Testis (tissue), 3 donors: ENCODE data around the gene SNX19. TPM values are rescaled to one million over a fixed set of nuclear protein-coding genes. Genes with fewer than 3 reads are reported as not detected.

Experiments
- DNase-seq: peaks from one replicate; pipeline ENCODE4 v3.0.0-alpha.2; 2019
- H3K27ac ChIP-seq, 2 donors: fragments of 200-600 bp; sonication (generic); one replicate each; pipeline ENCODE4 v1.5.1; 2019
- H3K27me3 ChIP-seq: fragments of 200-600 bp; sonication (generic); one replicate; pipeline ENCODE4 v1.5.1; 2019
- H3K36me3 ChIP-seq: fragments of 200-600 bp; sonication (generic); one replicate; pipeline ENCODE4 v1.5.1; 2017; ENCODE audit warnings: low read depth; ENCODE audit errors: missing control alignments
- H3K4me1 ChIP-seq: fragments of 200-600 bp; sonication (generic); one replicate; pipeline ENCODE4 v1.5.1; 2019
- H3K4me3 ChIP-seq, 2 donors: fragments of 200-600 bp; sonication (generic); one replicate each; pipeline ENCODE4 v1.5.1; 2017 to 2019
- H3K9me3 ChIP-seq: fragments of 200-600 bp; sonication (generic); one replicate; pipeline ENCODE4 v1.5.1; 2017
- POLR2A ChIP-seq: fragments of 450-650 bp; IDR thresholded peaks from one replicate; pipeline ENCODE4 v1.6.1; 2017; ENCODE audit warnings: antibody characterized with exemption, mild to moderate bottlenecking, moderate library complexity
- WGBS, 2 donors: methylation state at CpG; one replicate each; pipeline ENCODE4 v1.1.5; 2018; 5-methylcytosine and 5-hydroxymethylcytosine counted together
- intact Hi-C: fragments of 100-400 bp; cut with DNase I; formaldehyde crosslinking; loops from one replicate; pipeline ENCODE4 v1.15.1; 2023; ENCODE audit warnings: low total_unique reads
- polyA plus RNA-seq: library from polyadenylated mRNA; stranded (reverse); fragments of 350-450 nt; fragmentation: Illumina TruSeq; extraction: RNeasy Lipid Tissue Mini Kit (QIAGEN cat#74804); gene quantifications from one replicate; pipeline ENCODE4 v1.2.3, GENCODE V29; 2014; ENCODE audit warnings: low read depth, low replicate concordance; ENCODE audit not compliant: insufficient read depth
- total RNA-seq, 2 donors: library from RNA; depleted of rRNA; stranded (reverse); fragments of >200 nt; gene quantifications; one replicate each; pipeline ENCODE4 v1.2.3, GENCODE V29; 2016
- TF ChIP-seq, protein P1 (sequence below), 3 experiments: fragments of 450-650 bp in 2 of 3; fragments of 200-600 bp in 1 of 3; sonication (generic) in 1 of 3; IDR thresholded peaks; one replicate each; pipeline ENCODE4 v1.5.1; 2016 to 2019; ENCODE audit warnings: antibody characterized with exemption in 3 of 3, mild to moderate bottlenecking in 2 of 3, moderate library complexity in 1 of 3

Gene SNX19
- total and polyA plus RNA-seq, 3 donors from 2014 or later, result 131 to 153 (median 144) TPM

GRCh38 chr11:130868086-130868710 is 48.1 kb downstream of the SNX19 start:
- no peak for DNase-seq
- 82 to 83% methylated on average over 8 of the region's 8 CpGs for WGBS, 2 donors
- Histone ChIP-seq H3K27ac (no peak overlapping the region), H3K36me3 (no peaks in the 10 kb centered on the region), H3K9me3 (no peaks in the 10 kb centered on the region), H3K4me1 (no peaks in the 10 kb centered on the region), H3K27me3 (no peaks in the 10 kb centered on the region), H3K4me3 (no peak overlapping the region)
- TF ChIP-seq, protein P1, sequence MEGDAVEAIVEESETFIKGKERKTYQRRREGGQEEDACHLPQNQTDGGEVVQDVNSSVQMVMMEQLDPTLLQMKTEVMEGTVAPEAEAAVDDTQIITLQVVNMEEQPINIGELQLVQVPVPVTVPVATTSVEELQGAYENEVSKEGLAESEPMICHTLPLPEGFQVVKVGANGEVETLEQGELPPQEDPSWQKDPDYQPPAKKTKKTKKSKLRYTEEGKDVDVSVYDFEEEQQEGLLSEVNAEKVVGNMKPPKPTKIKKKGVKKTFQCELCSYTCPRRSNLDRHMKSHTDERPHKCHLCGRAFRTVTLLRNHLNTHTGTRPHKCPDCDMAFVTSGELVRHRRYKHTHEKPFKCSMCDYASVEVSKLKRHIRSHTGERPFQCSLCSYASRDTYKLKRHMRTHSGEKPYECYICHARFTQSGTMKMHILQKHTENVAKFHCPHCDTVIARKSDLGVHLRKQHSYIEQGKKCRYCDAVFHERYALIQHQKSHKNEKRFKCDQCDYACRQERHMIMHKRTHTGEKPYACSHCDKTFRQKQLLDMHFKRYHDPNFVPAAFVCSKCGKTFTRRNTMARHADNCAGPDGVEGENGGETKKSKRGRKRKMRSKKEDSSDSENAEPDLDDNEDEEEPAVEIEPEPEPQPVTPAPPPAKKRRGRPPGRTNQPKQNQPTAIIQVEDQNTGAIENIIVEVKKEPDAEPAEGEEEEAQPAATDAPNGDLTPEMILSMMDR (IDR thresholded peaks at IDR 0.05), result no peak
- TF ChIP-seq POLR2A, result no peak
- intact Hi-C loops, result no loop called here

DNA sequence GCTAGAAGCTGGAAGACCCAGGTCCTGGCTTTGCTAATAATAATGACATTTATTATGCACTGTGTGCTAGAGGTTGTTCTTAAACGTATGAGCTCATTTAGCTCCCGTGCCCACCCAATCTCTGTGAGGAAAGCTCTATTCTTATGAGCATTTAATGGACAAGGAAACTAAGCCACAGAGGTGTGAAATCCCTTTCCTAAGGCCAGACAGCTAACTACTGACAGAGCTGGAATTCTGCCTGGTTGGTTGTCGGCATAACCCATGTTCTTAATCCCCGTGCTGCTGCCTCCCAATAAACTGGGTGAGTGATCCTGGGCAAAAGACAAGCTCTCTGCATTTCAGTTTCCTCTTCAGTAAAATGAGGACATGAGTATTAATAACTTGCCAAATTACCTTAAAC is 49.4 kb downstream of the SNX19 start:
- no peaks in the 10 kb centered on the region for H3K4me1 ChIP-seq
- no peaks in the 10 kb centered on the region for H3K27me3 ChIP-seq
- intact Hi-C loops, result no loop called here
- H3K4me3 ChIP-seq, result no peak overlapping the region
- no peaks in the 10 kb centered on the region for H3K9me3 ChIP-seq
- H3K36me3 ChIP-seq, result no peaks in the 10 kb centered on the region
- TF ChIP-seq POLR2A, result no peak
- DNase-seq, result no peak
- WGBS, 2 donors, result 80 to 89% methylated on average over 4 of the region's 4 CpGs
- no peak overlapping the region for H3K27ac ChIP-seq

DNA sequence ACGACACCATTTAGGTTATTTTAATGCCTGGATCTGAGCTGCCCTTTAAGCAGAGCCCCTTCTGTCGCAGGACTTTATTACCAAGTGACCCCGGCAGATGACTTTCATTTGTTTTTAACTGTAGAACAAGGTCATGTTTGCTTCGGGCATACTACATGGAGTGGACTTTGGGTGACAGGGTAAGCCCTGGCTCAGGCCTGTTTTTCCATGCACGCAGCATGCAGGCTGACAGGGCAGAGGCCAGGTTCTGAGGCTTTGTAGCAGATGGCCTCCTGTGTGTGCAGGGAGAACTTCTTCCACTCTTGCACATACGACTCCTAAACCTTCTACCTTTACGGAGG is 50.5 kb downstream of the SNX19 start:
- intact Hi-C loops, result no loop called here
- Histone ChIP-seq H3K4me3 (no peak overlapping the region), H3K27me3 (no peaks in the 10 kb centered on the region), H3K4me1 (no peaks in the 10 kb centered on the region), H3K27ac (no peak overlapping the region), H3K36me3 (no peaks in the 10 kb centered on the region), H3K9me3 (no peaks in the 10 kb centered on the region)
- WGBS, 2 donors, result 87% methylated on average over 7 of the region's 7 CpGs
- no peak for DNase-seq
- TF ChIP-seq, protein P1 (IDR thresholded peaks at IDR 0.05), result no peak
- TF ChIP-seq POLR2A, result no peak

DNA sequence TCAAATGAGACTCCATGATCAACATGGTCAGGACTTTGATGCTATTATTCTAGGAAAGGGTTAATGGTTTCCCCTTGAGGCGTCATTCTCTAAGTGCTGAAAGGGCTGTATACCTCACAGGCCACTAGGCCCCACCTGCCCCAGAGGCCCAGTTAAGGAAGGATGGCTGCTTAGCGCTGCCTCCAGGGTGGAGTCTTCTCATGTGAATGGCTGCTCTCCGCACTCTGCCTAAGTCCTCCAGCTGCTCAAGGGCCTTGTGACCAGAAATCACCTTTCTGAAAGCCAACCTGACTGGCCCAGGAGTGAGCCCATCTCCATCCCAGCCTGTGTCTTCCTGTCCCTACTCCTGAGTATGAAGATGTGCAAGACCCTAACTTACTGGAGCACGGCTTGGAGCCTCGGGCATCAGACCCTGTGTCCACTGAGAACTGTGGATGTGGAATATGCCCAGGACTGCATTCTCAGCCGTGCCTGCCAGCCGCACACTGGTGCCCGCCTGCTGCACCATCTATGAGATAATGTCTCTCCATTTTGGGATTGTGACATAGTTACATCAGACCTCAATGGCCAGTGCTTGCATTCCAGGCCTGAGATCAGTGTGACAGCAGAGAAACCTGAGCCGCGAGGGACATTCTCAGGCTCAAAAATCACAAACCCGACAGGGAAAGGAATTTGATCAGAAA is 51.0 kb downstream of the SNX19 start:
- 77 to 89% methylated on average over 11 of the region's 11 CpGs for WGBS, 2 donors
- no peaks in the 10 kb centered on the region for H3K27me3 ChIP-seq

More for the DNA sequence above, 51.0 kb downstream of the SNX19 start:
- Histone ChIP-seq H3K4me1 (no peaks in the 10 kb centered on the region), H3K4me3 (no peak overlapping the region), H3K9me3 (no peaks in the 10 kb centered on the region), H3K36me3 (no peaks in the 10 kb centered on the region), H3K27ac (no peak overlapping the region)
- no peak for DNase-seq
- intact Hi-C loops, result no loop called here
- no peak for TF ChIP-seq POLR2A
- TF ChIP-seq, protein P1 (IDR thresholded peaks at IDR 0.05), result no peak
